K562 (cell line): Measurements from ENCODE around the gene CASKIN1. TPM values are rescaled to one million over a fixed set of nuclear protein-coding genes. Genes with fewer than 3 reads are reported as not detected.
A peak's percentile ranks its signal among the peaks of the same experiment; 100 is the strongest.

Experiments used
- ATF7 ChIP-seq: fragments of 450-650 bp; IDR thresholded peaks from 2 replicates; pipeline ENCODE4 v1.7.1; 2014; ENCODE audit warnings: mild to moderate bottlenecking, moderate library complexity
- BRF1 ChIP-seq: IDR thresholded peaks from 3 replicates; pipeline ENCODE4 v1.6.1; 2011; ENCODE audit warnings: borderline replicate concordance, mild to moderate bottlenecking; ENCODE audit not compliant: insufficient read length; ENCODE audit errors: extremely low read depth
- CTBP1 ChIP-seq: fragments of 450-650 bp; IDR thresholded peaks from 2 replicates; pipeline ENCODE4 v1.6.1; 2016; ENCODE audit warnings: borderline replicate concordance
- DACH1 ChIP-seq: fragments of 450-650 bp; IDR thresholded peaks from 2 replicates; pipeline ENCODE4 v1.6.1; 2018; ENCODE audit not compliant: partially characterized antibody
- E4F1 ChIP-seq: fragments of 250-450 bp; sonication (Bioruptor Pico); IDR thresholded peaks from 2 replicates; pipeline ENCODE4 v1.5.0; 2021; ENCODE audit warnings: mild to moderate bottlenecking, borderline replicate concordance
- GATAD2A ChIP-seq: fragments of 450-650 bp; IDR thresholded peaks from 2 replicates; pipeline ENCODE4 v1.6.1; 2017
- HOMEZ ChIP-seq: fragments of 250-450 bp; sonication (Bioruptor Pico); IDR thresholded peaks from 2 replicates; pipeline ENCODE4 v1.4.0; 2020; ENCODE audit warnings: mild to moderate bottlenecking, moderate library complexity
- NR1H2 ChIP-seq: sonication (generic); formaldehyde crosslinking; IDR thresholded peaks from 2 replicates; pipeline ENCODE4 v1.4.0; 2020; ENCODE audit warnings: mild to moderate bottlenecking, missing genetic modification reagents
- PHTF2 ChIP-seq: fragments of 250-450 bp; sonication (Bioruptor Pico); IDR thresholded peaks from 2 replicates; pipeline ENCODE4 v1.5.0; 2021; ENCODE audit warnings: mild to moderate bottlenecking
- POU5F1 ChIP-seq: fragments of 150-350 bp; IDR thresholded peaks from 2 replicates; pipeline ENCODE4 v1.6.1; 2014; ENCODE audit warnings: borderline replicate concordance, low read length, low read depth, mild to moderate bottlenecking; ENCODE audit not compliant: partially characterized antibody
- RB1 ChIP-seq: fragments of 450-650 bp; IDR thresholded peaks from 2 replicates; pipeline ENCODE4 v1.6.1; 2017; ENCODE audit warnings: low read depth, mild to moderate bottlenecking
- RBM34 ChIP-seq: fragments of 200-400 bp; formaldehyde crosslinking; IDR thresholded peaks from 2 replicates; pipeline ENCODE4 v1.6.1; 2018; ENCODE audit warnings: low read length, borderline replicate concordance; ENCODE audit not compliant: insufficient read depth
- SAFB ChIP-seq: fragments of 200-400 bp; formaldehyde crosslinking; IDR thresholded peaks from 2 replicates; pipeline ENCODE4 v1.6.1; 2017; ENCODE audit warnings: low read depth, low read length, borderline replicate concordance
- SIN3A ChIP-seq, 2 experiments: fragments of 150-350 bp in 1 of 2; IDR thresholded peaks; 2 replicates each; pipeline ENCODE4 v1.6.1; 2011 to 2016; ENCODE audit warnings: borderline replicate concordance in 2 of 2, low read depth in 2 of 2, low read length in 2 of 2, mild to moderate bottlenecking in 2 of 2, moderate library complexity in 2 of 2; ENCODE audit not compliant: control insufficient read depth in 1 of 2
- SIX5 ChIP-seq, 2 experiments: IDR thresholded peaks; 2 replicates each; pipeline ENCODE4 v1.6.1; 2011; ENCODE audit warnings: low read length in 2 of 2, borderline replicate concordance in 1 of 2, low read depth in 1 of 2, mild to moderate bottlenecking in 1 of 2, moderate library complexity in 1 of 2; ENCODE audit not compliant: insufficient read depth in 1 of 2
- TAF9B ChIP-seq: fragments of 450-650 bp; IDR thresholded peaks from 2 replicates; pipeline ENCODE4 v1.6.1; 2018; ENCODE audit warnings: mild to moderate bottlenecking; ENCODE audit not compliant: partially characterized antibody
- THRAP3 ChIP-seq: fragments of 450-650 bp; IDR thresholded peaks from 2 replicates; pipeline ENCODE4 v1.6.1; 2016; ENCODE audit warnings: mild to moderate bottlenecking, inconsistent platforms, borderline replicate concordance
- ZNF133 ChIP-seq: fragments of 250-450 bp; sonication (Bioruptor Pico); IDR thresholded peaks from 2 replicates; pipeline ENCODE4 v1.4.0; 2020; ENCODE audit warnings: mild to moderate bottlenecking
- ZNF175 ChIP-seq: fragments of 200-800 bp; sonication (Bioruptor generic); IDR thresholded peaks from 2 replicates; pipeline ENCODE4 v1.6.1; 2016; ENCODE audit warnings: low read depth, mild to moderate bottlenecking, missing genetic modification characterization, missing compliant biosample characterization
- ZNF639 ChIP-seq, 2 experiments: fragments of 200-800 bp in 1 of 2; sonication (Bioruptor generic) in 1 of 2; sonication (generic) in 1 of 2; formaldehyde crosslinking in 1 of 2; IDR thresholded peaks in 1 of 2; conservative IDR thresholded peaks in 1 of 2; 2 replicates each; pipeline versions ENCODE4 v1.5.0 to v1.6.1; 2016 to 2020; ENCODE audit warnings: missing compliant biosample characterization in 1 of 2, missing genetic modification characterization in 1 of 2, missing genetic modification reagents in 1 of 2
- ZNF699 ChIP-seq: fragments of 250-450 bp; sonication (Bioruptor Pico); IDR thresholded peaks from 2 replicates; pipeline ENCODE4 v1.8.0; 2021; ENCODE audit warnings: mild to moderate bottlenecking, moderate library complexity; ENCODE audit not compliant: insufficient replicate concordance
- polyA plus RNA-seq, 8 experiments: library from polyadenylated mRNA; depleted of rRNA in 4 of 8; stranded (reverse) in 5 of 8; unstranded in 3 of 8; fragments of >200 nt; fragmentation: Nextera tagmentation in 2 of 8; fragmentation: Illumina TruSeq in 1 of 8; extraction: Ambion mirVana in 2 of 8; extraction: Trizol in 1 of 8; gene quantifications; 2 replicates each; pipeline versions ENCODE4 v1.2.1 to v1.2.3, GENCODE V29; 2011 to 2014; ENCODE audit warnings: inconsistent platforms in 1 of 8, missing spikeins in 1 of 8
- total RNA-seq, 7 experiments: library from RNA; depleted of rRNA in 6 of 7; stranded (reverse); fragments of >200 nt in 6 of 7; fragmentation: Illumina TruSeq in 2 of 7; extraction: Trizol in 2 of 7; gene quantifications; 2 replicates each; pipeline versions ENCODE4 v1.2.1 to v1.2.3, GENCODE V29; 2011 to 2021; ENCODE audit warnings: low replicate concordance in 1 of 7

The CASKIN1 gene
- total and polyA plus RNA-seq, 9 of the 15 experiments (the other 6 are each of a cell fraction or from before 2014, with no cell fraction given): 0.15 to 4.5 (median 1.5) TPM; not detected in 2

- TF ChIP-seq RBM34 (no peak), THRAP3 (no peak), ZNF175 (CRISPR knock-in tag) (no peak), CTBP1 (peak; percentile 88), NR1H2 (CRISPR knock-in tag) (peak; percentile 82; the same call in 1 of the 2 replicates), ZNF133 (CRISPR knock-in tag) (0 out of 2 replicates have a peak, but pooled peaks have one; percentile 56), ZNF699 (CRISPR knock-in tag) (no peak), HOMEZ (CRISPR knock-in tag) (no peak), SIX5 (IDR thresholded peaks at IDR 0.05; ENCODE audit: borderline replicate concordance in 1 of 2, insufficient read depth in 1 of 2, low read depth in 1 of 2, low read length in 2 of 2) (peak in 1 of 2 experiments; percentile 55; a peak in 1 of 4 replicates), TAF9B (no peak), SAFB (peak; percentile 94), ZNF639 (CRISPR knock-in tag; conservative IDR thresholded peaks at IDR 0.05 in 1 of 2, IDR thresholded peaks at IDR 0.05 in 1 of 2) (peak in 1 of 2 experiments; percentile 96; a peak in 2 of 4 replicates), POU5F1 (peak; percentile 48), RB1 (peak; percentile 74), ATF7 (peak; percentile 98), DACH1 (peak; percentile 8), GATAD2A (peak; percentile 67; the same call in 1 of the 2 replicates), SIN3A (IDR thresholded peaks at IDR 0.05; ENCODE audit: borderline replicate concordance in 2 of 2, control insufficient read depth in 1 of 2, low read depth in 2 of 2, low read length in 2 of 2) (0 out of 4 replicates have a peak, but pooled peaks have one; percentile 47 to 75), PHTF2 (CRISPR knock-in tag) (no peak), BRF1 (no peak), E4F1 (CRISPR knock-in tag) (no peak; the same call in 1 of the 2 replicates)
These were observed 8.9 kb upstream of the CASKIN1 start, which contains the start of gene MLST8 (continued) for GRCh38 chr16:2205104-2205966.
